NCI-H460 (cell line): ENCODE data around the gene SLC12A2. TPM values are rescaled to one million over a fixed set of nuclear protein-coding genes. Genes with fewer than 3 reads are reported as not detected.
A peak's percentile ranks its signal among the peaks of the same experiment; 100 is the strongest.

Source experiments
- DNase-seq: peaks from one replicate; pipeline ENCODE4 v3.0.0-alpha.2; 2016; ENCODE audit warnings: low read depth; ENCODE audit errors: extremely low read depth
- total RNA-seq: library from RNA; depleted of rRNA; stranded (reverse); fragments of >200 nt; shearing (Covaris generic); gene quantifications from 2 replicates; pipeline ENCODE4 v1.2.3, GENCODE V29; 2014

SLC12A2 gene
- total RNA-seq, 1 experiment from 2014 or later = 30.7 TPM

- DNase-seq = no peak
Measured at GRCh38 chr5:128158342-128158741, 74.8 kb downstream of the SLC12A2 start.

DNA sequence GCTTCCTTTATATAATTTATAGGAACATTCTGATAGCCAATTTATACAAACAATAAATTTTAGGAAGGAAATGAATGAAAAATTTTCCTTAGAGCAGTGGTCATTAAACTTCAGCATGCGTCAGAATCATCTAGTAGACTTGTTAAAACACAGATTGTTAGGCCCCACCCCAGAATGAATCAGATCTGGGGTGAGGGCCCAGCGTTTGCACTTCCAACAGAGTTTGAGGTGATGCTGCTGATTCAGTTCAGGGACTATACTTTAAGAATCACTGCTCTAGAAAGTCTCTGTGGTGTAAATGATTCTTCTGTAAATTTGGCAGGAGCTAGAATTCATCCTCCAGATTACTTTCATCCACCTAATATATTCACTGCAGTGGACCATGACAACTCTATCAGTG lies 80.4 kb downstream of the SLC12A2 start:
- peak; percentile 5 for DNase-seq

DNA sequence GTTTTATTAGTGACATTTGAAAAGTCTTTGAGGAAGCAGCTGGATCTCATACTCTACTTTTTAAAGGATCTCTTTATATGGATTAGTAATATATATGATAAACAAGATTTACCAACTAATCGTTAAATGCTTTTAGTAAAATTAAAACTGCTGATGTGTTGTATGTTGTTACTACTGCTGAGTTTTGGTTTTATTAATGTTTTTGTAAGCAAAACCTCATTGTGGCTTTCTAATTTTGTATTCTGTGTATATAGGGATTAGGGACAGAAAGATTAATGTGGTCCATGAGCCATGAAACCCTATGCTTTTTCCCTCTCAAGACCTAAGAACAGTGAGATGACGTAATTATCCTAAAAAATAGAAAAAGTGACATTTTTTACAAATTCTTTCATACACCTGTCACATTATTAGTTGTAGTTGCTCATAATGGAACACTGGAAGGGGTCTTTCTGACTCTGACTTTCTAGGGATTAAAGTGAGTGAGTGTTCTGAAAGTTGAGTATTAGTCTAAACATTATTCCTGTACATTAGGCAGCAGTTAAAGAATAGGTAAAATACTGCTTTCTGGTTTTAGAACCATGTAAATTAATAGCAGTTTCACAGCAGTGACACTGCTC lies 85.9 kb downstream of the SLC12A2 start:
- no peak for DNase-seq

DNA sequence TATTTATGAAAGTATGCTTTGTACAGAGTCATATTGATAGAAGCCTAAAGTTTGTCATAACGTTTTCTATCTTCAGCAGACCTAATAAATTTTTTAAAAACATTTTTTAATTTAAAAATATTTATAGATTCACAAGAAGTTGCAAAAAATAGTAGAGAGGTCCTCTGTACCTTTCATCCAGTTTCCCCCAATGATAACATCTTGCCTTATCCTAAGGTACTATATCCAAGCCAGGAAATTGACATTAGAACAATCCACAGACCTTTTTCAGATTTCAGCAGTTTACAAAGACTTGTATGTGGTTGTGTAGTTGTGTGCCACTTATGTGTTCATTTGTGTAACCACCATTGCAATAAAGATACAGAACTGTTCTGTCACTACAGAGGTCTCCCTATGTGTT lies 88.5 kb downstream of the SLC12A2 start:
- no peak for DNase-seq

DNA sequence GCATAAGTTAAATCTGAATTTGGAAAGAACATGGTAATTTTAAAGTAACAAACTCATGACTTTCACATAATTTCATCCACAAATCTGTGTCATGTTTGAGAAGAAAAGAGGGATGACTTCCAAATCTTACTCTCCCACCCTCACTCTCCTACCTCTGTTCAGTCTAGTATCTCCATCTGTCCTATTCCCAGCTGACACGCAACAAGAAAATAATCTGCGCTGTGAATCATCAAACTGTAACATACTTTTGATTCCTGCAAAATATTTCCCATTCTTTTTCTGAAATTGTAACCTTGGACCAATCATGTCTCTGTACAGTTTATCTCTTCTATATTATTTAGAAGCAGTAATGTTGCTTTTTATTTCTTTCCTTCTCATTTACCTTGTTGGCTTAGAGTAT lies 91.4 kb downstream of the SLC12A2 start:
- no peak for DNase-seq

- no peak for DNase-seq
Measured at GRCh38 chr5:128192368-128192767, 108.8 kb downstream of the SLC12A2 start.

DNA sequence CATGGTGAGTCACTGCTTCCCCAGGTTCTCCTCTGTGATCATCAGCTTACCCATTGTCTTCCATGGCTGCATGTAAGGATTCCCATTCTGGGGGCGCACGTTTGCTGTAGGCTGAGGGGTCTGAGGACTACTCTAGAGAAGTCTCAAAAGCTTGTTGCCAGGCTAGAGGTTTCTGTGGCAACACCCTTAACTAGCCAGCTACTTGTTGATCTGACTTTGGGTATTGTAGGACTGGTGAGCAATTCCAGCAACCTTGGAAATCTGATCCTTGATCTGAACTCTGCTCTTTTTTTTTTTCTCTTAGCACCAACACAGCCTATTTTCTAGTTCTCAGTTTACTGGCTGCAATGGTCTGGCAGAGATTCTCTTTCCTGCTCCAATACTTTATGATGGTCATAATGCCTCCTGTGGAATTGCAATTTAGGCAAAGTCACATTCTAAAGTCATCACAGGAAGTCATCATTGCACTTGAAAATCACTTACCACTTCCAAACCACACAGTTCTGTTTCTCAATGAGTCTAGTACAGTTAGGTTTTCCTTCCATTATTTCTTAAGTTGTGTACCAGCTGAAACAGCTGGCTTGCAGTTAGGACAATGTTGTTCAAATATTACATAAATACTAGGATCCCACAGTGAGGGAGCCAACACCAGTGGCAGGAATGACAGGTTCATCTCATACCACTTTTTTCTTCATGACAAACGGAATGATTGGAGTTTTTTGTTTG lies 110.3 kb downstream of the SLC12A2 start:
- no peak for DNase-seq

GRCh38 chr5:128195316-128195715 lies 111.8 kb downstream of the SLC12A2 start:
- no peak for DNase-seq

DNA sequence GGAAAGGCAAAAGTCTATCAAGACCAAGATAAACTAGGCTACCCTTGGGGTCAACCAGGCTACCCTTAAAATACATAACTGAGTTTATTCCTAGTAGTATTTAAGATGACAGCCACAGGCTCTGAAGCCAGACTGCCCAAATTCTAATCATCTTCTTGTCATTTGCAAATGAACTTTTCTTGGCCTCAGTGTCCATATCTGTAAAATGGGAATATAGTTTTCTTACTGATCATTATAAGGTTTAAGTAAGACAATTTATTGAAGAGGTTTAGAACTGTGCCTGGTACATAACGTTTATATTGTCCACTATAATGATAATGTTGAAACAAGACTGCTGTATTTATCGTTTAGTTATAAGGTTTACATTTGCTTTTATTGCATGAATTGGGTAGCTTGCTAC lies 112.5 kb downstream of the SLC12A2 start:
- no peak for DNase-seq

DNA sequence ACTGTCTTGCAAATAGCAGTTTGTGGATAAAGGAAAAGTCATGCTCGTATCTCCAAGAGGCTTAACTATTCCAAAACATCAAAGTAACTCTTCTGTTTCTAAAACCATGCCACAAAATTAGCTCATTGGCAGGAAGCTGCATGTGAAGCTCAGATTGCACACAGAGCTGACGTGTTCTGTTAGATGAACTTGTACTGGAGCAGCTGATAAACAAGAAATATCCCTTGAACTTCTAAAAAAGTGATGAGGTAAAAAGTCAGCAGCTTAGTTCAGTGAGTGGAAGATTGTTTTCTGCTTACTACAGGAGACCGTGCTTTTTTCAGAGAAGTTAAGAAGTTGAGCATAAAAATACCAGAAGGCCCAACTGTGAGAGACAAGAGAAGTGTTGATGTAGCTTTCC lies 113.2 kb downstream of the SLC12A2 start:
- DNase-seq = no peak

GRCh38 chr5:128197896-128198522 lies 114.4 kb downstream of the SLC12A2 start:
- no peak for DNase-seq

GRCh38 chr5:128199104-128199503 lies 115.5 kb downstream of the SLC12A2 start:
- no peak for DNase-seq

DNA sequence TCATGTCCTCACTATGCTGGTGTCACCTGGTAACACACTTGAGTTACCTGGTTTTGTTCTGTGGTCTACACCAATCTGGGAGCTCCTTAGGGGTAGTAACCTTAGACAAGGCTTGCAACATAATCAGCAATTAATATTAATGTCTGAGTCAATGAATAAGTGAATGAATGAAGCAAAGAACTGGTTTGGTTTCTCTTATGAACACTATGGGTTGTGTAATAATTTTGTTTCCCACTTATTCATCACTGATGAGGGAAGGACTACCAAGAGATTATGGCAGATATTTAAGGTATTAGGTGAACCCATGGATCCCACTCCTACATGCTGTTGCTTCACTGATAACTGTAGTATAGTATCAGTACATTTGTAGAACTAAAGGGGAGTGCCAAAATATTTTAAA lies 116.0 kb downstream of the SLC12A2 start:
- no peak for DNase-seq

- DNase-seq = peak; percentile 56
Measured at GRCh38 chr5:128201065-128201926, 117.7 kb downstream of the SLC12A2 start.

- no peak for DNase-seq
Measured at GRCh38 chr5:128202320-128202719, 118.8 kb downstream of the SLC12A2 start.

DNA sequence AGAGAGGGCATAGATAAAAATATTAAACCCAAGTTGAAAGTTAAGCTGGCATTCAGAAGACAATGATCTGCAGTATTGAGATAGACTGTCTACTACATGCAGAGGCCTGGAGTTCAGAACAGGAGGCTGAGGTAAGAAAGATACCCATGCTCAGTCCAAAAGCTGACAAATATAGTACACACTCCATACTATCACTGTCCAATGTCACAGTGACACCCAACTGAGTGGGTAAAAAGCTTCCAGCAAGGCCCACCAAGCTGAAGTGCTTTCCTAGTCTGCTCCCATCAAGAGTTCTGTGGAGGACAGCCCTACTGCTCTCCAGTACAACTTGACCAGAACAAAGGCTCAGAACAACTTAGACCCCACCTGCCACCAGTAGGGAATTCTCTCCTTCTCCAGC lies 124.9 kb downstream of the SLC12A2 start:
- no peak for DNase-seq

- no peak for DNase-seq
Measured at GRCh38 chr5:128212191-128212806, 128.7 kb downstream of the SLC12A2 start.

- peak; percentile 52 for DNase-seq
Measured at GRCh38 chr5:128213340-128213739, 129.8 kb downstream of the SLC12A2 start.

GRCh38 chr5:128213833-128214232 lies 130.3 kb downstream of the SLC12A2 start:
- no peak for DNase-seq

DNA sequence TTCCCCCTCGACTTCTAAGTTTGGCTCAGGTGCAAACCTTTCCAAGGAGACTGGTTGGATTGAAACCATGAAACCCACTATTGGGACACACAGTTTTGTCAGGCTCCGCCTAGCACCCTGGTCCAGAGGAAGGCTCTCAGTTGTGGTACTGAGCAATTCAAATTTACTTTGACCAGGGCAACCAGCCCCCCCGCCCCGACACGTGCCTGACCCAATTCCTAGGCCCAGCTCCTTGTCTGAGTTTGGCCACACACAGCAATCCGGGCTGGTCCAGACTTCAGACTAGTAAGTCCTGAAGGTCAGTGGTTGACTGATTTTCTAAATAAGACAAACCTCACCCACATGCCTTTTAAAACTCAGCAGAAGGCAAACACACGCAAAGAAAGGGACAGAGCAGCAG lies 132.7 kb downstream of the SLC12A2 start:
- no peak for DNase-seq
